Transverse colon (tissue), 4 donors: Measurements from ENCODE around the gene SEMA5B. TPM values are rescaled to one million over a fixed set of nuclear protein-coding genes. Genes with fewer than 3 reads are reported as not detected.
A peak's percentile ranks its signal among the peaks of the same experiment; 100 is the strongest.

Experiments used
- DNase-seq: peaks from one replicate; pipeline ENCODE4 v3.0.0-alpha.2; 2019
- H3K27ac ChIP-seq, 4 donors: fragments of 200-600 bp; sonication (generic); 2 replicates each; pipeline ENCODE4 v1.5.1; 2016 to 2018; ENCODE audit warnings: inconsistent platforms in 4 of 4
- H3K27me3 ChIP-seq: fragments of 200-600 bp; sonication (generic); 2 replicates; pipeline ENCODE4 v1.5.1; 2017; ENCODE audit warnings: inconsistent platforms
- H3K36me3 ChIP-seq, 4 donors: fragments of 200-600 bp; sonication (generic); 2 replicates each; pipeline ENCODE4 v1.5.1; 2017 to 2019; ENCODE audit warnings: inconsistent platforms in 4 of 4
- H3K4me1 ChIP-seq, 4 donors: fragments of 200-600 bp; sonication (generic); 2 replicates each; pipeline ENCODE4 v1.5.1; 2017 to 2020; ENCODE audit warnings: inconsistent platforms in 4 of 4
- H3K4me3 ChIP-seq, 4 donors: fragments of 200-600 bp; sonication (generic); 1 replicate in 1 of 4; 2 replicates in 3 of 4; pipeline versions ENCODE4 v1.5.1 to v1.6.1; 2017 to 2019; ENCODE audit warnings: inconsistent platforms in 4 of 4
- H3K9me3 ChIP-seq, 2 donors: fragments of 200-600 bp; sonication (generic); 2 replicates each; pipeline ENCODE4 v1.5.1; 2017 to 2019; ENCODE audit warnings: inconsistent platforms in 2 of 2
- CTCF ChIP-seq, 5 experiments: fragments of 200-600 bp in 3 of 5; fragments of 450-650 bp in 2 of 5; sonication (generic) in 3 of 5; IDR thresholded peaks; 1 replicate in 2 of 5; 2 replicates in 3 of 5; pipeline ENCODE4 v1.5.1; 2016 to 2017; ENCODE audit warnings: antibody characterized with exemption in 5 of 5, inconsistent platforms in 3 of 5, mild to moderate bottlenecking in 2 of 5, moderate library complexity in 1 of 5
- EP300 ChIP-seq: sonication (generic); formaldehyde crosslinking; IDR thresholded peaks from one replicate; pipeline ENCODE4 v1.6.1; 2017; ENCODE audit warnings: antibody characterized with exemption, low read depth
- POLR2A ChIP-seq: fragments of 450-650 bp; IDR thresholded peaks from one replicate; pipeline ENCODE4 v1.6.1; 2016; ENCODE audit warnings: antibody characterized with exemption, mild to moderate bottlenecking, moderate library complexity
- POLR2AphosphoS5 ChIP-seq, 3 donors: sonication (generic); formaldehyde crosslinking; IDR thresholded peaks; one replicate each; pipeline ENCODE4 v1.6.1; 2016; ENCODE audit warnings: antibody characterized with exemption in 3 of 3
- WGBS, 2 donors: methylation state at CpG; one replicate each; pipeline ENCODE4 v1.1.5; 2018; ENCODE audit warnings: low coverage in 1 of 2; 5-methylcytosine and 5-hydroxymethylcytosine counted together
- in situ Hi-C, 4 donors: fragments of 200-750 bp; cut with MboI; loops; one replicate each; pipeline versions ENCODE4 v1.15.0 to v1.15.1; 2017; ENCODE audit warnings: low sequenced_read_pairs in 3 of 4, low pct_ligation_motif_present in 1 of 4, low pct_unique_long_range_greater_than_20kb in 1 of 4
- intact Hi-C: fragments of 100-400 bp; cut with DNase I; formaldehyde crosslinking; loops from one replicate; pipeline ENCODE4 v1.15.1; 2023; ENCODE audit warnings: low total_unique reads
- total RNA-seq, 4 donors: library from RNA; depleted of rRNA; stranded (reverse); fragments of >200 nt; gene quantifications; one replicate each; pipeline ENCODE4 v1.1.0, GENCODE V29; 2016

Gene SEMA5B
- total RNA-seq, 4 donors from 2014 or later: 0.16 to 1.4 (median 0.27) TPM; not detected in 1

DNA sequence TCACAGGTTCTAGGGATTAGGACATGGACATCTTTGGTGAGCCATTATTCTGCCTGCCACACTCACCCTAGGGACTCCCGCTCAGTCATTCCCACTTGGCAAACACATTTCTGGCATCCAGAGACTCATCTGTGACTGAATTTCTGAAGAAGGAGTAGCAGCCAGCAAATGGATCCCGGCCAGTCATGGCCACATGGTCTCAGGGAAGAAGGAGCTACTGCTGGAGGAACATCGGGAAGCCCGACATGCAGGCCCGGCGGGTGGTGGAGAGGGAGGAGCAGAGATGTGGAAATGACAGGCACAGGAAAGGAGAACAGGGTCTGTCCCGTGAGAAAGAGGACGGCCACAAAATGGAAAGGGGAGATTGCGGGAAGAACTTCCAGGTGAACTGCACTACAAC, 65.4 kb downstream of the SEMA5B start:
- Histone ChIP-seq H3K4me1 (peaks cover 0 to 12% (median 3%) of the 10 kb centered on the region in 4 donors), H3K9me3 (no peaks in the 10 kb centered on the region), H3K27me3 (no peaks in the 10 kb centered on the region), H3K27ac (no peak overlapping the region), H3K36me3 (no peaks in the 10 kb centered on the region), H3K4me3 (no peak overlapping the region)
- 78 to 100% methylated on average over 2 to 9 of the region's 9 CpGs for WGBS, 2 donors
- TF ChIP-seq POLR2AphosphoS5 (IDR thresholded peaks at IDR 0.05) (no peak), CTCF (IDR thresholded peaks at IDR 0.05) (no peak), POLR2A (no peak), EP300 (no peak)
- intact Hi-C loops: no loop called here
- in situ Hi-C loops: no loop called here
- no peak for DNase-seq

DNA sequence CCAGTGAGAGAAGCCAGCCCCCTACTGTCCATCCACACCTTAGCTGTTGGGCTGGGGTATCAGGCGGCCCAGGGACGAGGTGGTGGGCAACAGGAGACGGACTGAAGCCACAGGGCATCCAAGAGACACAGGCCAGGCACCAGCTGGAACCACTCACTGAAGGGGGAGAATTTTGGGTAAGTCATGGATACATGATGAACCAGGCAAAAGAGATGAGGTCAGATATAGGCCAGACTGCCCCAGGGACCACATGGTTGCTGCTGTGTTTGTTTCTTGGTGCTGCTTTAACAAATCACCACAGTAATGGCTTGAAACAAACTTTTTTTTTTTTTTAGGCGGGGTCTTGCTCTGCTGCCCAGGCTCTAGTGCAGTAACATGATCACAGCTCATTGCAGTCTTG, 66.4 kb downstream of the SEMA5B start:
- TF ChIP-seq EP300 (no peak), POLR2AphosphoS5 (IDR thresholded peaks at IDR 0.05) (peak in 1 of 3 donors; percentile 19)
- Histone ChIP-seq H3K36me3 (no peaks in the 10 kb centered on the region), H3K27ac (no peak overlapping the region), H3K4me3 (no peak overlapping the region), H3K9me3 (no peaks in the 10 kb centered on the region), H3K27me3 (no peaks in the 10 kb centered on the region), H3K4me1 (peaks cover 0 to 12% (median 3%) of the 10 kb centered on the region in 4 donors)
- intact Hi-C loops: no loop called here
- 70% methylated on average over 4 of the region's 4 CpGs; no CpG with 5 or more reads in 1 of the 2 donors for WGBS, 2 donors
- DNase-seq: peak; percentile 11
- in situ Hi-C loops: no loop called here

DNA sequence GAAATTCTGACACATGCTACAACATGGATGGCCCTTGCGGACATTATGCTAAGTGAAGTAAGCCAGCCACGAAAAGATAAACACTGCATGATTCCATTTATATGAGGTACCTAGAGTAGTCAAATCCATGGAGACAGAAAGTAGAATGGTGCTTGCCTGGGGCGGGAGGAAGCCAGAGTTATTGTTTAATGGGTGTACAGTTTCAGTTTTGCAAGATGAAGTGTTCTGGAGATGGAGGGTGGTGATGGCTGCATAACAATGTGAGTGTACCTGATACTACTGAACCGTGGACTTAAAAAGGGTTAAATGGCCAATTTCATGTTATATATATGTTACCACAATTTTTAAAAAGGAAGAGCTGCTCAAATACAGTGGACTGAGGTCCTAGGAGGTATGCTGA, 66.9 kb downstream of the SEMA5B start:
- WGBS, 2 donors: 81 to 90% methylated on average over 4 of the region's 4 CpGs
- no peak overlapping the region for H3K4me3 ChIP-seq
- TF ChIP-seq EP300 (no peak), POLR2A (no peak), CTCF (IDR thresholded peaks at IDR 0.05) (no peak), POLR2AphosphoS5 (IDR thresholded peaks at IDR 0.05) (no peak)
- no peak for DNase-seq
- H3K9me3 ChIP-seq: no peaks in the 10 kb centered on the region
- intact Hi-C loops (no loop called here), in situ Hi-C loops (no loop called here)
- peaks cover 0 to 12% (median 3%) of the 10 kb centered on the region in 4 donors for H3K4me1 ChIP-seq
- no peaks in the 10 kb centered on the region for H3K27me3 ChIP-seq
- no peak overlapping the region for H3K27ac ChIP-seq
- no peaks in the 10 kb centered on the region for H3K36me3 ChIP-seq

DNA sequence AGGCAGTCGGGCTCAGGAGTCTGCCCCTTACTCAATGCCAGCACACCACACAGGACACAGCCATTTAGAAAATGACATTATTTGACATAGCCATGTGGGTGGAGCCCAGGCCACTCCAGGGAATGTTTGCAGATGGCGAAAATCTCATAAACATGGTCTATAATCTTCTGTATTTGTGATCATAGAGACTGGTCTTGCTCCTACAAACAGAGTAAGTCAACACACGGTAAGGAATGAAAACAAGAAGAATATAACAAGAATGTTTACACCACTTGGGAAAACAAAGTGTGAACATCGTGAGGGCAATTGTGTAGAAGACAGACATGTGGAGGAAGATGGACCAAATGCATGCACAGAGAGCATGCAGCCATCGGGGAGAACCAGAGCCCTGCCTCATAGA, 68.2 kb downstream of the SEMA5B start:
- no peaks in the 10 kb centered on the region for H3K27me3 ChIP-seq
- in situ Hi-C loops (no loop called here), intact Hi-C loops (no loop called here)
- H3K9me3 ChIP-seq: no peaks in the 10 kb centered on the region
- no peaks in the 10 kb centered on the region for H3K36me3 ChIP-seq
- 49 to 60% methylated on average over 3 to 5 of the region's 5 CpGs for WGBS, 2 donors
- no peak for DNase-seq
- H3K4me1 ChIP-seq: peaks cover 0 to 12% (median 3%) of the 10 kb centered on the region in 4 donors
- TF ChIP-seq CTCF (IDR thresholded peaks at IDR 0.05) (no peak), POLR2AphosphoS5 (IDR thresholded peaks at IDR 0.05) (no peak), EP300 (no peak), POLR2A (no peak)
- H3K4me3 ChIP-seq: no peak overlapping the region
- no peak overlapping the region for H3K27ac ChIP-seq
